ENCODE measurements around the gene TOP3B. TPM values are rescaled to one million over a fixed set of nuclear protein-coding genes. Genes with fewer than 3 reads are reported as not detected.

The TOP3B gene
- total and polyA plus RNA-seq, 10 of the 15 experiments (the other 5 are each of a cell fraction or from before 2014, with no cell fraction given) = 0.60 to 47.3 (median 33.7) TPM

DNA sequence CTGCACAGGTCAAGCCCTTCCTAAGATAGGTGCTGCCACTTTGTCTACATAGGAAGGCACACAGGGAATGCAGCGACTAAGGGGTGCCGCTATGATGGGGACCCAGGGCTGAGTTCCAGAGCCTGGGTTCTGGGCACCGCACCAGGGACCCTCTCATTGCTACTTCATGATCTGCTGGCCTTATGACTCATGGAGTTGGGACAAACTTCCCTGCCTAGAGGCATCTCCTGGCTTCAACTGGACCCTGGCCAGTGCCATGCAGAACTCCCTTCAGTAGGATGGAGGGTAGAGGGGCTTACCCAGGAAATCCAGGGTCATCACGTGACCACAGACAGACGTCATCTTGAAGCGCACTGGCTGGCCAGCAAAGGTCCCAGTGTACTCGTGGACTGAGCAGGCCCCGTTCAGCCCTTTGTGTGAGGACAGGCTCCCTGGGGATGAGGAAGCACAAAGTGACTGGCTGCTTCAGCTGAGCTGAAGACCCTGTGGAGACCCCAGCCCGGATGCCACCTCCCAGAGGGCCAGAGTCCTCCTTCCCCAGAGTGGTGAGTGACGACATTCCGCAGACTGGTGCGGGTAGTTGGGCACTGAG, 8.4 kb downstream of the TOP3B start:
- Histone ChIP-seq H3K79me2 (ENCODE audit: control insufficient read depth, insufficient read depth, low read length) (no peaks in the 10 kb centered on the region), H3K4me3 (no peak overlapping the region), H3K4me1 (ENCODE audit: control insufficient read depth, insufficient read depth, low read length) (no peaks in the 10 kb centered on the region; the same call in 1 of the 2 replicates), H3K27me3 (replicated peaks in 1 of 2; ENCODE audit: control insufficient read depth in 2 of 2, insufficient read depth in 2 of 2, low read length in 1 of 2) (no peaks in the 10 kb centered on the region), H3K9me3 (replicated peaks; ENCODE audit: control insufficient read depth, insufficient read depth, low read length) (no peaks in the 10 kb centered on the region), H3K9ac (ENCODE audit: control insufficient read depth, insufficient read depth, low read length) (no peak overlapping the region), H4K20me1 (ENCODE audit: control insufficient read depth, insufficient read depth) (no peaks in the 10 kb centered on the region; the same call in 1 of the 2 replicates), H2AFZ (ENCODE audit: control insufficient read depth, low read depth, low read length) (no peak overlapping the region), H3K36me3 (ENCODE audit: control insufficient read depth in 2 of 2, insufficient read depth in 2 of 2, low read length in 1 of 2) (peaks cover 19 to 20% of the 10 kb centered on the region in 2 experiments), H3K4me2 (ENCODE audit: control insufficient read depth, insufficient read depth) (no peak overlapping the region), H3K27ac (ENCODE audit: control insufficient read depth, insufficient read depth) (no peak overlapping the region)
- SMC1A ChIA-PET (ENCODE audit: uncharacterized antibody, unreplicated experiment) = no interaction called here
- POLR2A ChIA-PET = no interaction called here
- TF ChIP-seq MYC (IDR thresholded peaks at IDR 0.05; ENCODE audit: insufficient read depth, insufficient read length, insufficient replicate concordance, low read length, severe bottlenecking) (no peak), STAT3 (IDR thresholded peaks at IDR 0.05; ENCODE audit: low read depth, low read length) (no peak), NBN (IDR thresholded peaks at IDR 0.05) (no peak), EED (IDR thresholded peaks at IDR 0.05; ENCODE audit: low read depth) (no peak), ZBED1 (IDR thresholded peaks at IDR 0.05; ENCODE audit: borderline replicate concordance) (no peak), RFX5 (IDR thresholded peaks at IDR 0.05; ENCODE audit: low read depth, low read length) (no peak), KLF5 (IDR thresholded peaks at IDR 0.05; ENCODE audit: partially characterized antibody) (no peak), ZNF217 (IDR thresholded peaks at IDR 0.05) (no peak), NFYB (IDR thresholded peaks at IDR 0.05; ENCODE audit: insufficient read depth, low read depth, low read length) (no peak), NR2F1 (conservative IDR thresholded peaks at IDR 0.05) (no peak), LARP7 (IDR thresholded peaks at IDR 0.05) (no peak), STAT1 (conservative IDR thresholded peaks at IDR 0.05) (no peak)
- TF ChIP-seq, protein P1, sequence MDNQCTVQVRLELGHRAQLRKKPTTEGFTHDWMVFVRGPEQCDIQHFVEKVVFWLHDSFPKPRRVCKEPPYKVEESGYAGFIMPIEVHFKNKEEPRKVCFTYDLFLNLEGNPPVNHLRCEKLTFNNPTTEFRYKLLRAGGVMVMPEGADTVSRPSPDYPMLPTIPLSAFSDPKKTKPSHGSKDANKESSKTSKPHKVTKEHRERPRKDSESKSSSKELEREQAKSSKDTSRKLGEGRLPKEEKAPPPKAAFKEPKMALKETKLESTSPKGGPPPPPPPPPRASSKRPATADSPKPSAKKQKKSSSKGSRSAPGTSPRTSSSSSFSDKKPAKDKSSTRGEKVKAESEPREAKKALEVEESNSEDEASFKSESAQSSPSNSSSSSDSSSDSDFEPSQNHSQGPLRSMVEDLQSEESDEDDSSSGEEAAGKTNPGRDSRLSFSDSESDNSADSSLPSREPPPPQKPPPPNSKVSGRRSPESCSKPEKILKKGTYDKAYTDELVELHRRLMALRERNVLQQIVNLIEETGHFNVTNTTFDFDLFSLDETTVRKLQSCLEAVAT (IDR thresholded peaks at IDR 0.05) = no peak
- CTCF ChIA-PET = no interaction called here
- ATAC-seq (no peak), FAIRE-seq (no peak), DNase-seq (ENCODE audit: low read depth, low spot score) (no peak)
- in situ Hi-C loops (cut with MboI) = no loop called here
- BruUV-seq (replicated peaks) = no TSS peak
- RAD21 ChIA-PET (ENCODE audit: unreplicated experiment) = no interaction called here
- intact Hi-C loops (cut with micrococcal nuclease; ENCODE audit: unreplicated experiment) = loop anchor here (5.0 kb wide), 1 partner anchor 983 kb away; no protein-coding TSS in a partner anchor
- WGBS (ENCODE audit: insufficient coverage, insufficient replicate concordance, low lambda C conversion rate, missing lambda C conversion rate) = 90% methylated on average over 12 of the region's 12 CpGs
